PC-9 (cell line): Measurements from ENCODE around the gene CNOT10. TPM values are rescaled to one million over a fixed set of nuclear protein-coding genes. Genes with fewer than 3 reads are reported as not detected.
A peak's percentile ranks its signal among the peaks of the same experiment; 100 is the strongest.
"Not testable (repeated sequence)": the region's sequence is repeated elsewhere in the genome, so short reads cannot be mapped to it uniquely, and the experiment has no call there.

Source experiments
- BruUV-seq: library from RNA; stranded (reverse); fragments of 400-500 nt; replicated peaks from 2 replicates; lab custom pipeline; 2021; lab: Mats Ljungman, UMichigan
- CTCF ChIA-PET: fragments of 300-600 bp; sonication (Branson Sonifier 250); formaldehyde crosslinking; loops from one replicate; lab custom pipeline; 2022; ENCODE audit warnings: antibody characterized with exemption; lab: Charles Lee
- POLR2A ChIA-PET: fragments of 300-600 bp; sonication (Branson Sonifier 250); formaldehyde crosslinking; loops from one replicate; lab custom pipeline; 2022; ENCODE audit warnings: antibody characterized with exemption; ENCODE audit not compliant: unreplicated experiment; lab: Charles Lee
- DNase-seq, 2 experiments: peaks; one replicate each; pipeline versions ENCODE4 v3.0.0 to v3.0.0-alpha.2; 2015 to 2022; ENCODE audit warnings: mixed read lengths in 1 of 2
- H2AFZ ChIP-seq: fragments of 200-600 bp; sonication (generic); 2 replicates; pipeline ENCODE4 v1.8.1; 2017; ENCODE audit warnings: antibody characterized with exemption
- H3F3A ChIP-seq: fragments of 200-600 bp; sonication (generic); 2 replicates; pipeline ENCODE4 v1.8.1; 2017; ENCODE audit warnings: antibody characterized with exemption, mild to moderate bottlenecking, low read depth; ENCODE audit not compliant: insufficient read depth
- H3K27ac ChIP-seq: fragments of 200-600 bp; sonication (generic); 2 replicates; pipeline ENCODE4 v1.6.1; 2016; ENCODE audit warnings: mixed run types
- H3K27me3 ChIP-seq: fragments of 200-600 bp; sonication (generic); 2 replicates; pipeline ENCODE4 v1.6.1; 2016; ENCODE audit warnings: low read depth, mixed run types; ENCODE audit not compliant: insufficient read depth
- H3K36me3 ChIP-seq: fragments of 200-600 bp; sonication (generic); 2 replicates; pipeline ENCODE4 v1.6.1; 2016; ENCODE audit warnings: low read depth, mixed run types
- H3K4me1 ChIP-seq: fragments of 200-600 bp; sonication (generic); replicated peaks from 2 replicates; pipeline ENCODE4 v1.6.1; 2016; ENCODE audit warnings: mixed run types; ENCODE audit not compliant: insufficient read depth
- H3K4me2 ChIP-seq: fragments of 200-600 bp; sonication (generic); 2 replicates; pipeline ENCODE4 v1.6.1; 2017; ENCODE audit warnings: mixed run types
- H3K4me3 ChIP-seq: fragments of 200-600 bp; sonication (generic); 2 replicates; pipeline ENCODE4 v1.6.1; 2016; ENCODE audit warnings: mixed run types
- H3K79me2 ChIP-seq: fragments of 200-600 bp; sonication (generic); 2 replicates; pipeline ENCODE4 v1.6.1; 2017; ENCODE audit warnings: low read depth, mixed run types
- H3K9me2 ChIP-seq: fragments of 200-600 bp; sonication (generic); 2 replicates; pipeline ENCODE4 v1.8.1; 2017; ENCODE audit warnings: mild to moderate bottlenecking; ENCODE audit not compliant: insufficient read depth
- H3K9me3 ChIP-seq: fragments of 200-600 bp; sonication (generic); 2 replicates; pipeline ENCODE4 v1.8.1; 2016; ENCODE audit warnings: low read depth; ENCODE audit not compliant: insufficient read depth
- H4K20me1 ChIP-seq: fragments of 200-600 bp; sonication (generic); 2 replicates; pipeline ENCODE4 v1.8.1; 2017; ENCODE audit not compliant: insufficient read depth
- CTCF ChIP-seq: fragments of 200-600 bp; sonication (generic); conservative IDR thresholded peaks from 2 replicates; pipeline ENCODE4 v1.6.1; 2017; ENCODE audit warnings: mixed run types, antibody characterized with exemption, mild to moderate bottlenecking, moderate library complexity
- EZH2 ChIP-seq: fragments of 200-600 bp; sonication (generic); IDR thresholded peaks from 2 replicates; pipeline ENCODE4 v1.8.0; 2017; ENCODE audit warnings: antibody characterized with exemption, low read depth
- intact Hi-C: fragments of 100-400 bp; cut with micrococcal nuclease; formaldehyde crosslinking; loops from one replicate; pipeline ENCODE4 v1.10.0; 2022; ENCODE audit not compliant: unreplicated experiment
- total RNA-seq: library from RNA; stranded (reverse); gene quantifications from 2 replicates; pipeline ENCODE4 v1.2.3, GENCODE V29; 2021

CNOT10 gene
- total RNA-seq, 1 experiment from 2014 or later, result 43.7 TPM

- no peak overlapping the region for H3K27ac ChIP-seq
- H3K4me3 ChIP-seq, result no peak overlapping the region
- POLR2A ChIA-PET, result no interaction called here
- DNase-seq, result no peak
- no peak overlapping the region for H3K4me2 ChIP-seq
- H3K4me1 ChIP-seq, result no peaks in the 10 kb centered on the region
- no peak for TF ChIP-seq CTCF
- no peak for TF ChIP-seq EZH2
- CTCF ChIA-PET, result no interaction called here
- BruUV-seq, result no TSS peak
- H3F3A ChIP-seq, result no peaks in the 10 kb centered on the region
- intact Hi-C loops, result loop anchor here (10.0 kb wide), 1 partner anchor 122 kb away; no protein-coding TSS in a partner anchor
- no peaks in the 10 kb centered on the region for H3K9me2 ChIP-seq
- no peaks in the 10 kb centered on the region for H4K20me1 ChIP-seq
- H3K9me3 ChIP-seq, result no peaks in the 10 kb centered on the region
- no peaks in the 10 kb centered on the region for H3K27me3 ChIP-seq
- no peaks in the 10 kb centered on the region for H3K79me2 ChIP-seq
- no peak overlapping the region for H2AFZ ChIP-seq
- H3K36me3 ChIP-seq, result no peaks in the 10 kb centered on the region
Measured at GRCh38 chr3:32782407-32782806, 97.4 kb downstream of the CNOT10 start.

- Histone ChIP-seq H4K20me1 (no peaks in the 10 kb centered on the region), H3K79me2 (no peaks in the 10 kb centered on the region), H3K27ac (no peak overlapping the region), H3K27me3 (no peaks in the 10 kb centered on the region), H3K9me2 (no peaks in the 10 kb centered on the region), H3K4me1 (peaks cover 12% of the 10 kb centered on the region), H2AFZ (no peak overlapping the region), H3K9me3 (no peaks in the 10 kb centered on the region), H3K4me2 (no peak overlapping the region), H3F3A (peaks cover 7% of the 10 kb centered on the region; the same call in 1 of the 2 replicates), H3K36me3 (no peaks in the 10 kb centered on the region), H3K4me3 (no peak overlapping the region)
- TF ChIP-seq CTCF (no peak), EZH2 (no peak)
- BruUV-seq, result no TSS peak
- intact Hi-C loops, result no loop called here
- ChIA-PET CTCF (no interaction called here), POLR2A (no interaction called here)
- DNase-seq, result no peak
Measured at GRCh38 chr3:32791833-32792232, 106.8 kb downstream of the CNOT10 start.

GRCh38 chr3:32794487-32795308 is 109.7 kb downstream of the CNOT10 start:
- Histone ChIP-seq H4K20me1 (no peaks in the 10 kb centered on the region), H2AFZ (no peak overlapping the region), H3F3A (peaks cover 7% of the 10 kb centered on the region; the same call in 1 of the 2 replicates), H3K27ac (peak overlapping the region; percentile 50), H3K36me3 (no peaks in the 10 kb centered on the region), H3K9me2 (no peaks in the 10 kb centered on the region), H3K4me1 (peaks cover 12% of the 10 kb centered on the region), H3K4me3 (no peak overlapping the region), H3K27me3 (no peaks in the 10 kb centered on the region), H3K9me3 (no peaks in the 10 kb centered on the region), H3K4me2 (peak overlapping the region; percentile 31; the same call in 1 of the 2 replicates), H3K79me2 (no peaks in the 10 kb centered on the region)
- POLR2A ChIA-PET, result no interaction called here
- CTCF ChIA-PET, result no interaction called here
- no TSS peak for BruUV-seq
- intact Hi-C loops, result no loop called here
- no peak for TF ChIP-seq EZH2
- TF ChIP-seq CTCF, result no peak
- peak in 1 of 2 experiments; percentile 78 for DNase-seq

- H3K9me2 ChIP-seq, CTCF ChIA-PET, intact Hi-C loops, POLR2A ChIA-PET, BruUV-seq, H3K4me2 ChIP-seq, H2AFZ ChIP-seq, H3K27me3 ChIP-seq, H4K20me1 ChIP-seq, H3F3A ChIP-seq, H3K9me3 ChIP-seq, H3K36me3 ChIP-seq, DNase-seq, H3K79me2 ChIP-seq, H3K27ac ChIP-seq, H3K4me3 ChIP-seq: not testable (repeated sequence)
- H3K4me1 ChIP-seq, result peaks cover 12% of the 10 kb centered on the region
Measured at GRCh38 chr3:32796384-32796950, 111.5 kb downstream of the CNOT10 start.
